Fibroblast of the aortic adventitia (primary cell): ENCODE measurements around the gene SNCB. TPM values are rescaled to one million over a fixed set of nuclear protein-coding genes. Genes with fewer than 3 reads are reported as not detected.

Experiments
- DNase-seq: peaks from one replicate; pipeline ENCODE4 v3.0.0-alpha.2; 2010; ENCODE audit warnings: low read depth
- H3K4me3 ChIP-seq: 2 replicates; pipeline ENCODE4 v1.5.1; 2011; ENCODE audit warnings: low read depth, mild to moderate bottlenecking, control low read depth, low read length, moderate library complexity
- total RNA-seq: library from RNA; depleted of rRNA; stranded (reverse); fragments of >200 nt; gene quantifications from 2 replicates; pipeline ENCODE4 v1.2.3, GENCODE V29; 2012; ENCODE audit warnings: low replicate concordance
- TF ChIP-seq, protein P1 (sequence below): IDR thresholded peaks from 2 replicates; pipeline ENCODE4 v1.5.1; 2011; ENCODE audit warnings: mild to moderate bottlenecking, low read length, control low read depth, inconsistent platforms; ENCODE audit not compliant: insufficient read depth

The SNCB gene
- not detected in 2 replicates for total RNA-seq

DNA sequence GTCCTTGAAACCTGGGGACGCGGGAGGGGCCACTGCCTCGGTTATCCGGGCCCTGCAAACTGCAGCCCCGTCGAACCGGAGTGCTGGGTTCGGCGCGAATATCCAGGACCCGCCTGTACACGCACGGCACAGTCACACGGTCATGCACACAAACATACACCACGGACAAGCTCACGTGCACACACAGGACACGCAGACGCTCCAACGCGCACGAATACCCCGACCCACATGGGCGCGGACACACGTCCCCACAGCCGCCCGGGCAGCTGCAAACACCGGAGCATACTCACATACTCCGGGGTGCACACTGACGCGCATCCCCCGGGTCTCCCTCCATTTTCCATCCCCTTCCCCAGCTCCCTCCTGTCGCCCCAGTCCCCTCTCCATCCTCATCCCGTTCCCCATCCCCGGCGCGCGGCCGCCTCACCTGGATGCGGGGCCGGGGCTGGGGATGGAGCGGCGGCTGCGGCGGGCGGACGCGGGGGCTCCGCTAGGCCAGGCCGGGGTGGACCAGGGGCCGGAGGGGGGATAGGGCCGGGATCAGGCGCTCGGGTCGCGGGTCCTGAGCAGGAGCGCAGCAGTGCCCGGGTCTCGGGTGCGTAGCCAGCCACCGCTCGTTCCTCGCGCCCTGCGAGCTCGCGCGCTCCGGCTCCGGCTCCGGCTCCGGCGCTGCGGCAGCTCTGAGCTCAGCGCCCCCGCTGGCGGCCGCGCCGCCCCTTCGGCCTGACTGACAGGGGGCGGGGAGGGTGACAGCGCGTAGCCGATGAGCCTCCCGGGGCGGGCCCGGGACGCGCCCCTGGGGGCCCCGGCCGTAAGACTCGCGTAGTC is at the start of gene SNCB, which contains the start of gene EIF4E1B:
Gene SNCB, minus strand, starts transcription at position 682 of the 828 bp plus-strand sequence. CDS start 880 bp downstream, outside the sequence.
Gene EIF4E1B, plus strand, starts transcription at position 823 of the 828 bp plus-strand sequence. CDS start 12,113 bp downstream, outside the sequence.
- peak within 1 kb of the TSS; percentile 50 for H3K4me3 ChIP-seq
- no peak for DNase-seq
- TF ChIP-seq, protein P1, sequence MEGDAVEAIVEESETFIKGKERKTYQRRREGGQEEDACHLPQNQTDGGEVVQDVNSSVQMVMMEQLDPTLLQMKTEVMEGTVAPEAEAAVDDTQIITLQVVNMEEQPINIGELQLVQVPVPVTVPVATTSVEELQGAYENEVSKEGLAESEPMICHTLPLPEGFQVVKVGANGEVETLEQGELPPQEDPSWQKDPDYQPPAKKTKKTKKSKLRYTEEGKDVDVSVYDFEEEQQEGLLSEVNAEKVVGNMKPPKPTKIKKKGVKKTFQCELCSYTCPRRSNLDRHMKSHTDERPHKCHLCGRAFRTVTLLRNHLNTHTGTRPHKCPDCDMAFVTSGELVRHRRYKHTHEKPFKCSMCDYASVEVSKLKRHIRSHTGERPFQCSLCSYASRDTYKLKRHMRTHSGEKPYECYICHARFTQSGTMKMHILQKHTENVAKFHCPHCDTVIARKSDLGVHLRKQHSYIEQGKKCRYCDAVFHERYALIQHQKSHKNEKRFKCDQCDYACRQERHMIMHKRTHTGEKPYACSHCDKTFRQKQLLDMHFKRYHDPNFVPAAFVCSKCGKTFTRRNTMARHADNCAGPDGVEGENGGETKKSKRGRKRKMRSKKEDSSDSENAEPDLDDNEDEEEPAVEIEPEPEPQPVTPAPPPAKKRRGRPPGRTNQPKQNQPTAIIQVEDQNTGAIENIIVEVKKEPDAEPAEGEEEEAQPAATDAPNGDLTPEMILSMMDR: peak; percentile 1

DNA sequence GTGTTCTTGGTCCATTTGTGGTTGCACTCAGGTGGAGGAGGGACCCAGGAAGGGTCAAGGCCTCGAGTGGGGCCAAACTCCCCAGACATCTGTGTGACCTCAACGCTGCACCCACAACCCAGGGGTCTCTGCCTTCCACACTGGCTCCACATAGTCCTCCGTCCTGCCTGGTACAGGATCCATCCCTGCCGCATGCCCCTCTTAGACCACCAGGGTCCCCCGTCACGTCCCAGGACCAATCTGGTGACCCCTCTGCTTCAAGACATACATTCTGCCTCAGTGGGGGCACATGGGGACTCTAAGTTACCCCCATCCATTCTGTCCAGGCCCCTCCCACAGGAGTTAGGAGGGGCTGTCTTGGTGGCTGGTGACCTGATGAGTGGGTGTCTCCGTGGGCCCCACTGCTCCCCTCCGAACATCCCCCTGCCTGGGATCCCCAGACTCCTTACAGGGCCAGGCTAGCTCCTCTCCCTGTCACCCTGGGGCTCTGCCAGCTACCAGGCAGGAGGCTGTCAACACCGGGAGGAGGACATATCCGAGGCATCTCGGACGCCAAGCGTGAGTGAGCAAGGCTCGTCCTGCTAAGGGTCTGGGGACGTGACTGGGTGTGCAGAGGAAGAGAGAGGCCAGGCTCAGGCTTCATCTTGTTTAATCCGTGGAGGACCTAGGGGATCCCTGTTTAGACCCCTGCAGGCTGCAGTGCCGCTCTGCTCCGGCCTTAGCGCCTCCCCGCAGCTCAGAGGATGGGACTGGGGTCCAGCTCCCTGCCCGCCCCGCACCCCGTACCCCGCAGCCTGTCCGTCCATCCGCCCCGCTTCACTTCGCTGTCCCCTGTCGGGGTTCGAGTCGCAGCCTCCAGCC is 49.3 kb upstream of the SNCB start:
- TF ChIP-seq, protein P1: no peak
- DNase-seq: no peak
- H3K4me3 ChIP-seq: no peak overlapping the region

DNA sequence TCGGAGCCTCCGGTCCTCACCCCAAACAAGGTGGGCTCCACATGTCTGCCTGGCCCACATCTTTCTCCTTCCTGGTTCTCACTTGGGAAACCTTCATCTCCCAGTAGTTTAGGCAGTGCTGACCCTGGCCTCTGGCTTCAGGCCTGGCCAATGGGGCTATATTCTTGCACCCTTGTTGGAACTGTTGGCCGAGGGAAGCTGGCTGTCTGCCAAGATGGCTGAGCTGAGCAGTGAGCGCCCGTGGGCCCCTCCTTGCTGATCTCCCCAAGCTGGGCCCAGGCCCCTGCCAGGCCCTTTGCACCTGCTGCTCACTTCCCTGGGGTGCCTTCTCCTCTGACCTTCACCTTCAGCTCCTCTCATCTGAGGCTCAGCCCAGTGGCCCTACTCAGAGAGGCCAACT is 48.2 kb upstream of the SNCB start:
- TF ChIP-seq, protein P1: no peak
- DNase-seq: no peak
- no peak overlapping the region for H3K4me3 ChIP-seq

DNA sequence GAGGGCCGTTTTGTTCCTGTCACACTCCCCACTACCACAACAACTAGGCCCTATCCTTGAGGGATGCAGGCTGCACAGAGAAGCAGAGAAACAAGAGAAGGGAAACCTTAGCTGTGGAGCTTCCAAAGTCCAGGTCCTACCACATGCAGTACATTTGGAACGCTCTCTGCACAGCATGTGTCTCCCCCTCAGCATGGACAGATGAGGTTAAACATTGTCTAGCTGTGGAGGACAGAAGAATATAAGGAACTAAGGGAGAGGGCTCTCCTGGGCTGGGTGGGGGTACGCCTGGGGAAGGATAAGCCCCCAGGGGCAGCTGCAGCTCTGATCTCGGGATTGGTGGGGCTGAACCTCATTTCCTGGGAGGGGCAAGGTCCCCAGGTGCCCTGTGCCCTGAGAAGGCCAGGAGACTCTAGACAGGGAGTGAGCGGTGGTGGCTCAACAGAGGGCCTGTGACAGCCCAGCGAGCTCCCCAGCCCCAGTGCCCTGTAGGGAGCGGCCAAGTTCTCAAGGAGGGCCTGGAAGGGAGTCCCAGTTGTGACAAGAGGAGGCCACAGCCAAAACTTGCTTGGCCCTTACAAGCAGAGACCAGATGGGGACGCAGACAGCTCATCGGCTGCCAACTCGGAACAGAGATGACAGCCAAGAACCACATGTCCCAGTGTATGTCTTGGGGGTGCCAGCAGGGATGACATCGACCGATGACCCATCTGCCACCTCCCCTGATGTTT is 47.0 kb upstream of the SNCB start:
- H3K4me3 ChIP-seq: no peak overlapping the region
- TF ChIP-seq, protein P1: no peak
- DNase-seq: no peak

DNA sequence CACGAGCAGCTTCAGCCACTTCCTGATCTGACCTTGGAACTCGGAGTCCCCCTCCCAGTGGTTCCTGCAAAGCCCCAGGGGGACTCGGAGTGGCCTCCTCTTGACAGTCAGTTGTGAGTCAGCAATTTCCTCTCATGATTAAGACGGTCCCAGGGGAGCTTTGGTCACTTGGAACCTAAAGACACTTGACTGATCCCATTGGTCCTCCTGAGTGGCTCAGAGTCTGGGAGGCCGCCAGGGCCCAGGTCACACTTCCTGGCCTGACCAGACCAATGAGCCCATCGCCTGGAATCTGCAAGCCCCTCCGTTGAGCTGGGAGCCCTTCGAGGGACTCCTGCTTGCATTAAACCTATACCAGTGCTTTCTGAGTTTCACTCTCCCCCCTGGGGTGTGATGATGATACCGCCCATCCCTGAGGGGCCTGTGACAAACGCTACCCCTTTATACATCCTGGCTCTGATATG is 46.1 kb upstream of the SNCB start:
- DNase-seq: peak; percentile 30
- no peak overlapping the region for H3K4me3 ChIP-seq
- TF ChIP-seq, protein P1: no peak
